HG02943 (cell line): Measurements from ENCODE around the gene CHSY3.
"Not testable (repeated sequence)": the region's sequence is repeated elsewhere in the genome, so short reads cannot be mapped to it uniquely, and the experiment has no call there.

Experiments
- ATAC-seq: cut with Tn5 transposase; IDR thresholded peaks from one replicate; pipeline ENCODE4 v1.9.1; 2021; ENCODE audit warnings: mild to moderate bottlenecking, low read depth, moderate library complexity; ENCODE audit not compliant: unreplicated experiment

The CHSY3 gene

DNA sequence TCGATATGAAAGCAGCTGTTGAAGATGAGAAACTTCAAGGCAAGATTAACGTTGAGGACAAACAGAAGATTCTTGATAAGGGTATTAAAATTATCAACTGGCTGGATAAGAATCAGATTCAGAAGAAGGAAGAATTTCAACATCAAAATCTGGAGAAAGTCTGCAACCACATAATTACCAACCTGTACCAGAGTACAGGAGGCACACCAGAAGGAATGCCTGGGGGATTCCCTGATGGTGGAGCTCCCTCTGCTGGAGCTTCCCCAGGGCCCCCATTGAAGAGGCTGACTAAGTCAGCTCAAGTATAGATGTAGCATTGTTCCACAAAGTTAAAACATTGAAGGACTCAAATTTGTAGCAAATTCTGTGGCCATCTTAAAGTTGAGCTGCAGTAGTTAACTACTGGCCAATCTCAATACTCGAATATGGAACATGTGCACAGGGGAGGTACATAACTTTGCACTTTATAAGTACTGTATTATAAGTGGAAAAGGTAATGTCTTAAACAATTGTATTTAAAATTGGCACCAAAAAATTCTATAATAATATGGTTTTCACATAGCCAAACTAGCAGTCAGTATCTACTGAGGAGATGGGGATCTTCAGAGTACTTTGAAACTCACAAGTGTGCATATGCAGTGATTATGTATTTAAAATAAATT lies 237.5 kb downstream of the CHSY3 start:
- no peak for ATAC-seq

DNA sequence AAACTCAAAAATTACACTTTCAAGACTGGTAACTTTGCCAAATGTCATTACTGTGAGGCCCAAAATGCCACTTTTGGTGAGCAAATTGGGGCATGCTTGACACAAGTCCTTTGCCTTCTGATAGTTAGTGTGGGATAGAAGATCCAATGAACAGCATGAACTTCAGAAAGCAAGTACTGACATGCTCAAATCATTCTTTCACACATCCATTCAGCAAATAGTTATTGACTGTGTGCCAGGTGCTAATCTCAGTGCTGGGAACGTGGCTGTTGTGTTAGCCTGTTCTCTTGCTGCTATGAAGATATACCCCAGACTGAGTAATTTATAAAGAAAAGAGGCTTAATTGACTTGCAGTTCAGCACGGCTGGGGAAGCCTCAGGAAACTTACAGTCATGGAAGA lies 247.0 kb downstream of the CHSY3 start:
- ATAC-seq: no peak

DNA sequence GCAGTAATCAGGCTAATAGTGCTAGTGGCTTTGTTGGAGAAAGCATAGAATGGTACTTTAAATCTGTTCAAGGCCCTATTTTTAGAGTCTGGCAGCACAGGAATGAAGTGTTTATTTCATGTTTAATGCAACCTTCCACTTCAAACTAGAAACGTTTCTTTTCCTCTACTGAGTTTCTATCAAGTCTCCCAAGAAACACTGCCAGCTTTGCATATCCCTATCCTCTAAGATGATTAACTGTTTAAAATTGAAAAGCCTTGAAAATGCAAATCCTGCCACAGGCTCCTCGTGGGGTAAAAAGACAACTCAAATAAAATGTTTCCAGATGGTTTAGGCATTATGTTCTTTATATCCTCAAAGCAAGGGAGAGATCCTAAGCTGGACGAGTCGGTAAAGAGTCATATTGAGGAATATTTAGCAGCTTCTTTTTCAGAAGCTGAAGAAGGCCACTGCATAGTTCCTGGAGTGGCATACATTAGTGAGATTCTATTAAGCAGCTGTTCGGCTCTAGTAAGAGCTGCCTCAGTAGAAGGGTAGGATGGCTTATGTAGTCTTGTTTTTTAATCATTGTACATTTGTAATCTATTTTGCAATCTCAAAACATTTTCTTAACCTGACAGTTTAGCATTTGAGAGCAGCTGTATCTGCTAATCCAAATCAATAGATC lies 251.2 kb downstream of the CHSY3 start:
- ATAC-seq: no peak

DNA sequence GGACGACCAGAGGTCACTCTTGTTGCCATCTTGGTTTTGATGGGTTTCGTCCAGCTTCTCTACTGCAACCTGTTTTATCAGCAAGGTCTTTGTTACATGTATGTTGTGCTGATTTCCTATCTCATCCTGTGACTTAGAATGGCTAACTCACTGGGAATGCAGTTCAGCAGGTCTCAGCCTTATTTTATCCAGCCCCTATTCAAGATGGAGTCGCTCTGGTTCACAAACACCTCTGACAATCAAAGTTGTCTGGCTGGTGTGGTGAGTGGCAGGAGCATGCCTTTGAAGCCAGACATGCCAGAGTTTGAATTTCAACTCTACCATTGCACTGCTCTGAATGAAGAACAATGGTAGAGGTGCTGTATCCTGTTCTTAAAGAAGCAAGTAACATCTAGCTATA lies 253.8 kb downstream of the CHSY3 start:
- ATAC-seq: no peak

DNA sequence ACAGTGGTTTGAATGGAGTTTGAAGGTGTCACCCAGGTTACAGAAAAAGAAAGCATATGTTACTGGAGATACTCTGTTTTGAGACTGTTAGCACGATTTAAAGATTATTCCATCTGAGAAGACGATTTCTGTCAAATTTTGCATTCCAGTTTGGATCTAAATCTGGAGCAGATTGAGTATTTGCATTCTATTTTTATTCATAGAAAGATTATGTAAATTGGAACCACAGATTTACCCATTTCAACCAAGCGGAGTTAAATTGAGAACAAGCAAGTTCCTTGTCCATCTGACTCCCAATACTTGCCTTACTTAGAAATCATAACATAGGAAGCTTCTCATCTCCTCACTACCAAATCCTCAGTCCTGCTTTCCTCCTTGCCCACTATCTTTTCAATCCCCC lies 255.7 kb downstream of the CHSY3 start:
- no peak for ATAC-seq

DNA sequence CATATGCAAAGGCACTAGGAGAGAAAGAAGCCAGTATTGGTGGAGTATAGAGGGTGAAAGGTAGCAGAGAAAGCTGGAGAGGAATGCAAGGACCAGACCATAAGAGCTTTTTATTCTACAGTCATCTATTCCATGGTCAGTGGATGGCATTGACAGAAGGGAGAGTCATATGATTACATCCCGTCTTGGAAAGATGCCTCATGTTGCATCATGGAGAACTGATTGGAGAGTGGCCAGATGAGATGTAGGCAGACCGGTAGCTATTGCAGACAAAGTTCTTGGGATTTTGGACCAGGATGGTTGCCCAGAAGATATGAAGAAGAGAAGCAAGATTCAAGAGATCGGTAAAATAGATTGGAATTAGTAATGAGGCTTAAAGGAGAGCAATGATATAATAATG lies 260.7 kb downstream of the CHSY3 start:
- ATAC-seq: no peak

DNA sequence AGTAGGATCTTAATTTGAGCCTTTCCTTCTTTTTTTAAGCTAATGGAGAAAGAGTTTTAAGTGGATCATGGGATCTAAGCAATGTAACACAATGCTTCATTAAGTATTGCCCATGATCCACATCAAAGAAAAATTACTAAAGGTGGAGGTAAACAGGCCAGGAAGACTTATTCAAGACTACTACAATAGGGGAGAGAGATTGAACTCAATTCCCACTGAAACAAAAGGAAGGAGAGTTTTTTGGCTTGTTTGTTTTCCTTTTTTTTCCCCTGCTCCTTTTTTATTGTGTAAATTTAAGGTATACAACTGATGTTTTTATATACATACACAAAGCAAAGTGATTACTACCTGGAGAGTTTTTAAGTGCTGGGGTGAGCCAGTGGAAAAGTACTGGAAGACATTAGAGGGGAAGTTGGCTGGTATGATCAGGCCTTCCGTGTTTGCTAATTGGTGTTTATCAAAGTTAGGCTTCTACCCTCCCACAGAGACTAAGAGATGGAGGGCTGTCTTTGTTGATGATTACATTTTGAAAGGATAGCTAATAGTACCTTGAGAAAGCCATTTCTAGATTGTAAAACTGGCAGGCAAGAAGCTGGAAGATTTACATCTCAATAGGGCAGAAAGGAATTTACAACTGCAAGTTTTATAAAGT lies 262.7 kb downstream of the CHSY3 start:
- ATAC-seq: no peak

DNA sequence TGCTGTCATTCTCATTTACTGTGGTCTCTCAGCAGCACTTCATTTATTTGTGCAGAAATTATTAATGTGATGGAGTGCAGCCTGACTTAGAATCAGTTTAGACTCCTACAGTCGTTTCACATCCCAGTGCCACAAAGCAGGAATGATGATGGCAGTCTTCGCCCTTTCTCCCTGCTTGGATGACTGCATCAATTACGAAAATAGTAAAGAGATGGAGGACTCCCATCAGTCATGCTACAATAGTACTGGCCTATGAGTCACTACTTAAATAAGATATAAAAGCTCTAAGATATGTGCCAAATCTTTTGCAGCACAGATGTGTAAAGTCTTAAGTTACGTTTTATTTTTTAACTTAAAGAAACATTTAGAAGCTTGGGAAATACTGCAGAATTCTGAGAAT lies 263.9 kb downstream of the CHSY3 start:
- ATAC-seq: no peak

DNA sequence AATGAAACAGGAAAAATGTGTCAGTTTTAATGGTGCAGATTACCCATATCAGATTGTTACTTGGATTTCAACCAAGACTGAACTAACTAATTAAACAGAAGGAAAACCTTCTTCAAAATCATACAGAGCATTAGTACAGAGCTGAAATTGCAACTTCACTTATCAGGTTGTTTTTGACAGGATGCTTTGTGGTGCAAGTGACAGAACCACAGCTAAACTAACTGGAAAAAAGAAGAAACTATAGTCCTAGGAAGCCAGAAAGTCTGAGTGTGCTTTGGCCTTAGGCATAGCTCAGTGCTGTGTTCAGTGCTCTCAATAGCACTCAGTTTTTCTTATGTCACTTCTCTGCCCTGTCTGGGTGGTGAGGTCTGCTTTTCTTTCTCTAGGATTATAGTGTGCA lies 267.4 kb downstream of the CHSY3 start:
- ATAC-seq: no peak

DNA sequence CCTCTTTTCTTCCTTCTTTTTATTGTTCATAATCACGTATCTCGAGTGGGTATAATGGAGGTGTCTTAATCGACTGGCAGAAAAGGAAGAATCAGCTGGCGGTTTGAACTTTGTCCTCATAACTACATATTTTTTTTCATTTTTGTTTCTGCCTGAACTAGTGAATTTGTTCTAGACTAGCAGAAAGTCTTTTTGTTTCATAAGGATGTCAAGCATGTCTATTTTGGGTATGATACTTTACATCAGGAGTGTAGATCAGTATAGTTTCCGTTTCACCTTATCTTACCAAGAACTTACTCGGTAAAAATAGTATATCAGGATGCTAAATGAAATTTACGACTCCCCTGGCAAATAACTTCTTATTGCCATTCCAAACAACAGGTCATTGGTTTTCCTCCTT lies 278.9 kb downstream of the CHSY3 start:
- no peak for ATAC-seq

DNA sequence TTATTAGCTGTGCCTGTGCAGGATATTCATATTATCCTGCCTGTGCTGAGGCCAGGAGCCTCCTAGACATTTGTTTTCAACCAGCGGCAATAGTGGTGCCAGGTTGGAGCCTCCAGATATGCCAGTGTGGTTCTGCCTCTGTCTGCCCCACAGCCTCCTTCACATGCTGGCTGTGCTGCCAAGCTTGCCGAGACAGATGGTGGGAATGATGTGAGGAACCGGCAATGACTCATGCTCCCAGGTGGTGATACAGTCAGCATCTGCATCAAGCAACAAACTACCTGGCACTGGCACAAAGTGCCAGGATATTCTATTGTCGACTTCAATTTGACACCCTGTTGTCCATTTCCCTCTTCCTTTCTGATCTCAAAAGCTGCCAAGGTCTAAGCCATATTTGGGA lies 285.7 kb downstream of the CHSY3 start:
- ATAC-seq: no peak

DNA sequence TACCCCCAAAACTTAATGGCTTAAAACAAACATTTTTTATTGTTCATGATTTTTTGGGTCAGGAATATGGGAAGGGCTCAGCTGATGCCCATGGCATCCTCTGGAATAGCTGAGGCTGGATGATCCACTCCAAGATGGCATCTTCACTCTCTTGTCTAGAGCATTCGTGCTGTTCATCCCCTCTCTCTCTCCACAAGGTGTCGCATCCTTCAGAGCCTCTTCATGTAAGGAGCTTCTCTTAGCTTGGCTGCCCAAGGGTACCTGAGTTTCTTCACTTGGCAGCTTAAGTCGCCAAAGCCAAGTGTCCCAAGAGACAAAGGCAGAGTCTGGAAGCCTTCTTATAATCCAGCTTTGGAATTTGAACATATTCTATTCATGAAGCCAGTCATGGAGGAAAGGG lies 294.7 kb downstream of the CHSY3 start:
- no peak for ATAC-seq

DNA sequence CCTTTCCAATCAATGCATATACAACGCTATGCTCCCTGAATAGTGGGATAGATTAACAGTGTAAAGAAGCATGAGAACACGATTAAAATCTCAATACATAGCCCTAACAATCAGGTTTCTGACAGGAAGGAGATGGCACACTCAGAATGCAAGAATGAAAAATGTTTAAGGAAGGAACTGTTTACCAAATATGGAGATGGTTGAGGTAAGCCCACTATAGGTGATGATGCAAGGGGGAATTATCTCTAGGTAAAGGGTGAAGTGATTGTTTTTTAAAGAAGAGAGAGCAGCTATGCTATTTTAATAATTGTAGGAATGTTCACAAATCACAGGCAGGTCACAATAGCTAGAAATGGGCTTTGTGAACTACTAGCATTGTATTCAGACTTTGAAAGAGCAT lies 302.4 kb downstream of the CHSY3 start:
- ATAC-seq: no peak

DNA sequence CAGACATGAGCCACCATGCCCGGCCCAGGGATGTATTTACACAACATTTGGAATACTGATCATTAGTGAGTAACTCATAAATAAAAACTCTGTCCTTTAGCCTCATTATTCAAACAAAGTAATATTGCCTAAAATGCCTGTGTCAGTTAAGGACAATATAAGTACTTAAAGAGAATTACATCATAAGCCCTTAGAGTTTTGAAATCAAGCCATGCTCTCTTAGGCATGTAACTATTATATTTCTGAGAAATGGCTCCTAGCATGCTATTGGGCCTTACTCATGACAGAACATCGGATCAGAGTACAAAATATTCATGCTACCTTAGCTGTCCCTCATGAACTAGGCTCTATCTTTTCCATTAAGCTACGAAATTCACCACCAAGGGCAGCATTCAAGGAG lies 309.3 kb downstream of the CHSY3 start:
- ATAC-seq: no peak

DNA sequence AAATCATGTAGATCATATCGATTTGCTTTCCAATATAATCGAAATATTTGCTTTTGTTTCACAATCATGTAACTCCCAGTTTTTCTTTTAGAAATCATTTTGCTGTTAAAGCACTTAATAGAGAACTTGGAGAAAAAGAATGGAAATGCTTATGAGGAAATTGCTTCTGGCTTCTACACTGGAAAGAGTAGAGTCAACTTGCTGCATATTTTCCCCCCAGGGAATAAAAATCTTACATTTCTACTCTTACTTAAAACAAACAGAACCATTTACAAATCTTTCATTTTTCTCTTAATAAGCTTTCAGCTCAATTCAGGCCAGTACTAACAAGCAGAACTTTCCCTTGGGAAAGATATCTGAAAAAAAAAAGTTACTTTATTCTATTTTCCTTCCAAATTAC lies 312.0 kb downstream of the CHSY3 start:
- no peak for ATAC-seq

DNA sequence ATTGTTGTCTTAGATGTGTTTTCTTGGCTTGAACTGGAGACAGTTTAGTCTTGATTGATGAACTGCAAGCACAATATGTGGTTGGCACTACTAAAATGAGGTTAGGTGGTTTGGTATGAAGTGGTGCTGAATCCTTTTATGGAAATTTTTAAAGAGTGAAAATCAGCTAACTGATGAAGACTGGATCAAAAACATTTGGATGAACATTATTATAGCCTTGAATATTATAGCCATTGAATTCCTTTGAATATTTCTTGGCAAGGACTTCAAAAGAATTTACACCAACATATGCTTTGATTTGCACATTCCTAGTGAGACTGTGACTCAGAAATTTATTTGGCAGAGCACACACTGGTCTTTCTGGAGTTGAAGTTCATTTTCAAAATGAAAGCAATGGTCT lies 318.3 kb downstream of the CHSY3 start:
- ATAC-seq: no peak

DNA sequence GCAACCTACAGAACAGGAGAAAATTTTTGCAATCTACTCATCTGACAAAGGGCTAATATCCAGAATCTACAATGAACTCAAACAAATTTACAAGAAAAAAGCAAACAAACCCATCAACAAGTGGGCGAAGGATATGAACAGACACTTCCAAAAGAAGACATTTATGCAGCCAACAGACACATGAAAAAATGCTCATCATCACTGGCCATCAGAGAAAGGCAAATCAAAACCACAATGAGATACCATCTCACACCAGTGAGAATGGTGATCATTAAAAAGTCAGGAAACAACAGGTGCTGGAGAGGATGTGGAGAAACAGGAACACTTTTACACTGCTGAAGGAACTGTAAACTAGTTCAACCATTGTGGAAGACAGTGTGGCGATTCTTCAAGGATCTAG lies 322.3 kb downstream of the CHSY3 start:
- not testable (repeated sequence) for ATAC-seq

DNA sequence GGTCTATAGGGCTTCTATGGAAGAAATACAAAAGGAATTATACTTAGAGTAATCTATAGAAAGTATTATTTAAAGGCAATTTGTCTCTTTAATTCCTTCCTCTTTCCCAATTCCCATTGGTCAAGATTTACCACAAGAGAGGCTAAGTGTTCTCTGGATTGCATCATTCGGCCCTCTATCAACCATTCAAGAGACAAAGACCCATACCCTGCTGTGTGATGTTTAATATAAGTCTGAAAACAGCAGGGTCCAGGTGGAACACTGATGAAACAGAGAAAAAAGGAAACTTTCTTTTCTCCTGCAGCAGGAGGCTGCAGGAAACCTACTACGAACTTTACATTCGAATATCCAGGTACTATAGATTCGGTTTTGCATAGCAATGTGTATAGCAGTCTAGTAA lies 323.4 kb downstream of the CHSY3 start:
- no peak for ATAC-seq

DNA sequence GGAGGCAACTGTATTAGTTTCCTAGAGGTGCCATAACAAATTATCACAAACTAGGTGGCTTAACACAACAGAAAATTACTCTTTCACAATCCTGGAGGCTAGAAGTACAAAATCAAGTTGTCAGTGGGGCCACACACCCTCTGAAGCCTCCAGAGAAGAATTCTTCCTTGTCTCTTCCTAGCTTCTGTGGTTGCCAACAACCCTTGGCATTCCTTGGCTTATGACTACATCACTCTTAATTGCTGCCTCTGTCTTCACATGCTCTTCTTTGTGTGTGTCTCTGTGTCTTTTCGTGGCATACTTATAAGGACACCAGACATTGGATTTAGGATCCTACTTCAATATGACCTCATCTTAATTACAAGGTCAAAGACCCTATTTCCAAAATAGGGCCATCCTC lies 327.5 kb downstream of the CHSY3 start:
- ATAC-seq: no peak

DNA sequence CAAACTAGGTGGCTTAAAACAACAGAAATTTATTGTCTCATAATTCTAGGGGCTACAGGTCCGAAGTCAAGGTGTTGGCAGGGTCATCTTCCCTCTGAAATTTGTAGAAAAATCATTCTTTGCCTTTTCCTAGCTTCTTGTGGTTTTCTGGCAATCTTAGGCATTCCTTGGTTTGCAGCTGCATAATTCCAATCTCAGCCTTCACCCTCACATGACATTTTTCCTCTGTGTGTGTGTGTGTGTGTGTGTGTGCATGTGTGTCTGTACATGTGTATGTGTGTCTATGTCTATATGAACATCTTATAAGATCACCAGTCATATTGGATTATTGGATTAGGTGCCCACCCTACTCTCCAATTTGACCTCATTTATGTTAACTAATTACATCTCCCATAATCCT lies 330.6 kb downstream of the CHSY3 start:
- no peak for ATAC-seq
